HG02678 (cell line): ENCODE measurements around the gene NEK3.
"Not testable (repeated sequence)": the region's sequence is repeated elsewhere in the genome, so short reads cannot be mapped to it uniquely, and the experiment has no call there.

ENCODE experiments used
- ATAC-seq: cut with Tn5 transposase; IDR thresholded peaks from one replicate; pipeline ENCODE4 v1.9.1; 2021; ENCODE audit warnings: mild to moderate bottlenecking, moderate library complexity; ENCODE audit not compliant: unreplicated experiment

Gene NEK3

GRCh38 chr13:52125547-52125946, 33.9 kb downstream of the NEK3 start:
- ATAC-seq, result no peak

DNA sequence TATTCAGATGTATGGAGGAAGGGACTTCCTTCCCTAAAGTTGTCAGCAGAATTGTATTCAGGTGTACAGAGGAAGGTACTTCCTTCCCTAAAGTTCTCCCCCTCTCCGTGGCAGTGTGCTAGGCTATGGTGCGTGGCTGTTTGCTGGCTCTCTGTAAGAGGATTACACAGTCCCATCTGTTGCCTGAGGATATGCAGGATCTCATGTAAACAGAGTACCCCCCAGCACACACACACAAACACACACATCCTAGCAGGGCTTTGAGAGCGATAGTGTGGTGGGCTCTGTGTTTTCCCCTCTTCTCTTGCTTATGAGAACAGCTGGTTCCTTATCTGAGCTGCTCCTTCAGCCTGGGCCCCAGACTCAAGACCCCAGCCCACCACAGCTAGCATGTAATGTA, 40.8 kb downstream of the NEK3 start:
- ATAC-seq, result no peak

- ATAC-seq, result no peak
Observed at GRCh38 chr13:52118095-52118494, 41.3 kb downstream of the NEK3 start.

GRCh38 chr13:52112591-52112990, 46.8 kb downstream of the NEK3 start:
- no peak for ATAC-seq

- ATAC-seq, result no peak
Observed at GRCh38 chr13:52109116-52109670, 50.2 kb downstream of the NEK3 start.

- no peak for ATAC-seq
Observed at GRCh38 chr13:52105841-52106240, 53.6 kb downstream of the NEK3 start.

DNA sequence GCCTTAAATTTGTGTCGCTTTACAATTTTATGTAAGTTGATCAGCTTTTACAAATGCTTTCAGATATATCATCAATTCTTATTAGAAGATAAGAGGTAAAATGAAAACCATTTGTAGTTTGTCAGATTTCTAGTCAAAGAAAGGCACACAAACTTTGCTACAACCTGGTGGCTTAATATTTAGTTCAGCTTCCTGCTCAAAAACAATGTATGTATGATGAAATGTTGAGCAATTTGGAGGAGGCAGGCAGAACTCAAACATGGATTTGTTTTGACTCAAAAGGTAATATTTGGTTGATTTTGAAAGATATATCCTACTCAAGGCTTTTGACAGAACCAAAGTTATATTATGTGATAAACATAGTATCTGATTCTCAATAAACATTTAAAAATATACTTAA, 54.8 kb downstream of the NEK3 start:
- no peak for ATAC-seq

DNA sequence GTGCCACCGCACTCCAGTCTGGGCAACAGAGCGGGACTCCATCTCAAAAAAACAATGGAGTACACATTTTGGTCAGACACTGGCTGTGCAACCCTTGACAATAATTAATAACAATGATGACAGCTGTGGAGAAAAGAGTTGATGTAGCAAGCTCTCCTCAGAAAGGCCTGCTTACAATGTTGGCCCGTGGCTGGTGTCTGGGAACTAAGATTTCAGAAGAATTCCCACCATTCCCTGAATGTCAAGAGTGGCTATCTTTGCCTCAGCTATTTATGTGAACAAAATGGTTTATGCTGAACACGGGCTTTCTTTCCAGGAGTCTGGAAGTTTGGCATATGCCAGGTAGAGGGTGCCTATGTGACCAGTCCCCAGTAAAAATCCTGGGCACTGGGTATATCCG, 56.0 kb downstream of the NEK3 start:
- ATAC-seq, result no peak

DNA sequence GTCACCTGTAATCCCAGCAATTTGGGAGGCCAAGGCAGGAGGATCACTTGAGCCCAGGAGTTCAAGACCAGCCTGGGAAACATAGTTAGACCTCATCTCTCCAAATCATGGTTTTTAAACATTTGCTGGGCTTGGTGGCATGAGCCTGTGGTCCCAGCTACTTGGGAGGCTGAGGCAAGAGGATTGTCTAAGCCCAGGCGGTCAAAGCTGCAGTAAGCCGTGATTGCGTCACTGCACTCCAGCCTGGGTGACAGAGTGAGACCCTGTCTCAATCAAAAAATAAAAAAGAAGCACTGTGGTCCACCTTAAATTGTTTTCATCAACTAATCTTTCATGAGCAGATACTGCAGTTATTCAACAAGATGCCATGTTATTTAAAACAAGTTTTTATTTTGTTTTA, 57.0 kb downstream of the NEK3 start:
- ATAC-seq, result not testable (repeated sequence)

- no peak for ATAC-seq
Observed at GRCh38 chr13:52097197-52097596, 62.2 kb downstream of the NEK3 start.

- ATAC-seq, result no peak
Observed at GRCh38 chr13:52096748-52097147, 62.6 kb downstream of the NEK3 start.

DNA sequence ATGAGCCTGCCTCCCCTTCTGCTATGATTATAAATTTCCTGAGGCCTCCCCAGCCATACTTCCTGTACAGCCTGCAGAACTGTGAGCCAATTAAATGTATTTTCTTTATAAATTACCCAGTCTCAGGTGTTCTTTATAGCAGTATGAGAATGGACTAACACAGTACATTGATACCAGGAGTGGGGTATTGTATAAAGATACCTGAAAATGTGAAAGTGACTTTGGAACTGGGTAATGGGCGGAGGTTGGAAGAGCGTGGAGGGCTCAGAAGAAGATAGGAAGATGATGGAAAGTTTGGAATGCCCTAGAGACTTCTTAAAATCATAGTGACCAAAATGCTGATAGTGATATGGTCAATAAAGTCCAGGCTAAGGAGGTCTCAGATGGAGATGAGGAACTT, 63.3 kb downstream of the NEK3 start:
- no peak for ATAC-seq

- no peak for ATAC-seq
Observed at GRCh38 chr13:52092087-52092486, 67.3 kb downstream of the NEK3 start.

- ATAC-seq, result no peak
Observed at GRCh38 chr13:52091473-52091872, 67.9 kb downstream of the NEK3 start.

DNA sequence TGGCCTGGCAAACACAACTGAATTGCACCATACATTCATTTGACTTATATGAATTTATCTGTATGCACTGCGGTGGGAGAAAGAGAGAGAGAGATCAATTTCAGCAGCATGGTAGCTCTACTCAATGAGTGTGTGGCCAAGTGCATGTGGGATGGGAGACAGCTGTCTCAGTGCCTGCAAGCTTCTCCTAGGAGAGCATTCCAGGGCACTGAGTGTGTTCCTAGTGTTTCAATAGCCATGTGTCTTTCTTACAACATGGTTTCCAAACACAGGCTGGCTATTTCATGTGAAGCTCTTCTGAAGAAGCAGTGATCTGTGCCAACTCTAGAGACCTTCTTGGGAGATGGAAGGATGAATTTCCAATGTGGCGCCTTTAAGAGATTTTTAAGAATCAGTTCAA, 74.0 kb downstream of the NEK3 start:
- ATAC-seq, result no peak

- not testable (repeated sequence) for ATAC-seq
Observed at GRCh38 chr13:52084981-52085380, 74.4 kb downstream of the NEK3 start.
